ENCODE measurements around the gene GHRH.

- no peak for TF ChIP-seq CTCF (IDR thresholded peaks at IDR 0.05)
- TF ChIP-seq REST (IDR thresholded peaks at IDR 0.05; ENCODE audit: insufficient read depth in 1 of 2, low read depth in 2 of 2, low read length in 1 of 2): no peak
- TF ChIP-seq POLR2AphosphoS5 (IDR thresholded peaks at IDR 0.05; ENCODE audit: low read depth, low read length): no peak
These were observed 34.7 kb downstream of the GHRH start for GRCh38 chr20:37226889-37227288.
